GM11168 (cell line): Measurements from ENCODE around the gene HSPG2.

ENCODE experiments used
- in situ Hi-C: fragments of 300-500 bp; cut with MboI; formaldehyde crosslinking; loops from one replicate; pipeline ENCODE4 v1.12.0; 2022; ENCODE audit warnings: low sequenced_read_pairs; ENCODE audit not compliant: unreplicated experiment

Gene HSPG2

GRCh38 chr1:21956720-21957552 lies 19.8 kb upstream of the HSPG2 start:
- in situ Hi-C loops: no loop called here

GRCh38 chr1:21955501-21956281 lies 18.6 kb upstream of the HSPG2 start:
- in situ Hi-C loops: no loop called here

- in situ Hi-C loops: no loop called here
Measured at GRCh38 chr1:21955058-21955457, 17.9 kb upstream of the HSPG2 start.

GRCh38 chr1:21952786-21953520 lies 15.8 kb upstream of the HSPG2 start:
- in situ Hi-C loops: no loop called here

- in situ Hi-C loops: no loop called here
Measured at GRCh38 chr1:21951226-21951870, 14.2 kb upstream of the HSPG2 start.

GRCh38 chr1:21950734-21951133 lies 13.6 kb upstream of the HSPG2 start:
- in situ Hi-C loops: no loop called here

- in situ Hi-C loops: loop anchor here (25.0 kb wide), 1 partner anchor 710 kb away; no protein-coding TSS in a partner anchor
Measured at GRCh38 chr1:21946836-21947587, 9.9 kb upstream of the HSPG2 start.

- in situ Hi-C loops: loop anchor here (25.0 kb wide), 1 partner anchor 707 kb away; no protein-coding TSS in a partner anchor
Measured at GRCh38 chr1:21944733-21945073, 7.6 kb upstream of the HSPG2 start.

- in situ Hi-C loops: loop anchor here (25.0 kb wide), 1 partner anchor 706 kb away; no protein-coding TSS in a partner anchor
Measured at GRCh38 chr1:21942959-21943640, 6.0 kb upstream of the HSPG2 start.

- in situ Hi-C loops: loop anchor here (25.0 kb wide), 1 partner anchor 705 kb away; no protein-coding TSS in a partner anchor
Measured at GRCh38 chr1:21942464-21942863, 5.4 kb upstream of the HSPG2 start.

- in situ Hi-C loops: loop anchor here (25.0 kb wide), 1 partner anchor 704 kb away; no protein-coding TSS in a partner anchor
Measured at GRCh38 chr1:21941370-21941769, 4.3 kb upstream of the HSPG2 start.

GRCh38 chr1:21940492-21940891 lies 3.4 kb upstream of the HSPG2 start:
- in situ Hi-C loops: loop anchor here (25.0 kb wide), 1 partner anchor 703 kb away; no protein-coding TSS in a partner anchor

- in situ Hi-C loops: loop anchor here (25.0 kb wide), 1 partner anchor 703 kb away; no protein-coding TSS in a partner anchor
Measured at GRCh38 chr1:21939650-21940374, 2.7 kb upstream of the HSPG2 start.

GRCh38 chr1:21938732-21939538 lies 1.8 kb upstream of the HSPG2 start:
- in situ Hi-C loops: loop anchor here (25.0 kb wide), 1 partner anchor 702 kb away; no protein-coding TSS in a partner anchor

- in situ Hi-C loops: loop anchor here (25.0 kb wide), 1 partner anchor 700 kb away; no protein-coding TSS in a partner anchor
Measured at GRCh38 chr1:21937372-21938121, 437 bp upstream of the HSPG2 start.

GRCh38 chr1:21936366-21937031 lies 611 bp downstream of the HSPG2 start:
- in situ Hi-C loops: loop anchor here (25.0 kb wide), 1 partner anchor 699 kb away; no protein-coding TSS in a partner anchor
